MM.1S (cell line): Measurements from ENCODE around the gene EBI3.

Experiments used
- DNase-seq: peaks from one replicate; pipeline ENCODE4 v3.0.0-alpha.2; 2015
- H2AFZ ChIP-seq: fragments of 300-600 bp; sonication (generic); 2 replicates; pipeline ENCODE4 v1.6.0; 2016; ENCODE audit warnings: antibody characterized with exemption, low read length
- H3F3A ChIP-seq: fragments of 300-600 bp; sonication (generic); 2 replicates; pipeline ENCODE4 v1.6.1; 2016; ENCODE audit warnings: mild to moderate bottlenecking, antibody characterized with exemption, low read length, moderate library complexity, mixed read lengths; ENCODE audit not compliant: insufficient read depth
- H3K27ac ChIP-seq: fragments of 300-600 bp; sonication (generic); 2 replicates; pipeline ENCODE4 v1.5.1; 2016; ENCODE audit warnings: mild to moderate bottlenecking, low read length
- H3K27me3 ChIP-seq: fragments of 300-600 bp; sonication (generic); replicated peaks from 2 replicates; pipeline ENCODE4 v1.6.0; 2016; ENCODE audit warnings: low read length; ENCODE audit not compliant: insufficient read depth
- H3K36me3 ChIP-seq: fragments of 300-600 bp; sonication (generic); replicated peaks from 2 replicates; pipeline ENCODE4 v1.6.1; 2016; ENCODE audit warnings: mild to moderate bottlenecking, low read length, mixed read lengths; ENCODE audit not compliant: insufficient read depth
- H3K4me1 ChIP-seq: fragments of 300-600 bp; sonication (generic); 2 replicates; pipeline ENCODE4 v1.6.1; 2016; ENCODE audit warnings: low read length, mixed read lengths
- H3K4me2 ChIP-seq: fragments of 300-600 bp; sonication (generic); 2 replicates; pipeline ENCODE4 v1.6.0; 2016; ENCODE audit warnings: low read depth, low read length
- H3K4me3 ChIP-seq: fragments of 300-600 bp; sonication (generic); 2 replicates; pipeline ENCODE4 v1.5.1; 2016; ENCODE audit warnings: low read length, mixed read lengths
- H3K79me2 ChIP-seq: fragments of 300-600 bp; sonication (generic); 2 replicates; pipeline ENCODE4 v1.6.1; 2016; ENCODE audit warnings: mixed run types, low read length, mixed read lengths
- H3K9ac ChIP-seq: fragments of 300-600 bp; sonication (generic); 2 replicates; pipeline ENCODE4 v1.6.1; 2016; ENCODE audit warnings: low read length, mixed read lengths
- H3K9me2 ChIP-seq: fragments of 300-600 bp; sonication (generic); replicated peaks from 2 replicates; pipeline ENCODE4 v1.6.1; 2016; ENCODE audit warnings: mild to moderate bottlenecking, low read length, mixed read lengths; ENCODE audit not compliant: insufficient read depth
- H3K9me3 ChIP-seq: fragments of 300-600 bp; sonication (generic); replicated peaks from 2 replicates; pipeline ENCODE4 v1.6.1; 2016; ENCODE audit warnings: mild to moderate bottlenecking, low read length, mixed read lengths; ENCODE audit not compliant: insufficient read depth
- H4K20me1 ChIP-seq: fragments of 300-600 bp; sonication (generic); 2 replicates; pipeline ENCODE4 v1.6.1; 2016; ENCODE audit warnings: mild to moderate bottlenecking, low read length, moderate library complexity, mixed read lengths; ENCODE audit not compliant: insufficient read depth
- EZH2 ChIP-seq: fragments of 300-600 bp; sonication (generic); optimal IDR thresholded peaks from 2 replicates; pipeline ENCODE3; 2017; ENCODE audit warnings: low read depth, mild to moderate bottlenecking, antibody characterized with exemption, low read length, mixed read lengths
- EZH2phosphoT487 ChIP-seq: fragments of 300-600 bp; sonication (generic); IDR thresholded peaks from 2 replicates; pipeline ENCODE4 v1.6.1; 2018; ENCODE audit warnings: antibody characterized with exemption, low read length
- TF ChIP-seq, protein P1 (sequence below): fragments of 300-600 bp; sonication (generic); IDR thresholded peaks from 2 replicates; pipeline ENCODE4 v1.5.1; 2016; ENCODE audit warnings: antibody characterized with exemption, low read length, mixed read lengths

EBI3 gene

DNA sequence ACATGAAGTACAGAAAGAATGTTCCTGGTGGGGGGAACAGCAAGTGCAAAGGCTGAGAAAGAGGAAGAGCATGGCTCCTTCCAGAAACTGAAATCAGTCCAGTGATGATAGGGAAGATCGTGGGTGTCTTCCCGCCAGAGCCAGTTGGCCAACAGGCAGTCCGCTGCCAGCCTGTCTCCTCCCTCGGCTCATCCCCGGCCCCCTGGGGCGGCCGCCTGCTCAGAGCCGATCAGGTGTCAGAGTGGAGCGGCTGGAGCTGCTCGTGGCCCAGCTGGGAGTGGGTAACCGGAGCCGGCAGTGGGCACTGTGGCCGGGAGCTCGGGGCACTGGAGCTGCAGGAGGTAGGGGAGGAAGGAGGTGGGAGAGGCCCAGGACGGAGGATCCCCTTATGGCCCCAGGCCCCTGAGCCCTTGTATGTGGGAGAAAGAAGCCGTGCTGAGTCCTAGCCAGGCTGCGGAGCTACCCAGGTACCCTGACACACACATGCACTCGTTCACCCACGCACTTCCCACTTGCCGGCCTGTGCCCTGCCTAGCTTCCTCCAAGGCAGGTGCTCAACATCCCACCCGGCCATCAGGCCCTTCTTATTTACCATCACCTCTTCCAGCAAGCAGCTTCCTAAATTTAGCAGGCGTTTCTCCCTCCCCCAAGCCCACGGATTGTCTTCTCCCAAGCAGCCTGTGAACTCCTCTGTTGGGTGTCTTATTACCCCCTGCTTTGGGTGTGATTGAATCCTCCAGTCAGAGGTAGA, 45.2 kb upstream of the EBI3 start:
- H3K9ac ChIP-seq, result no peak overlapping the region
- no peak overlapping the region for H3K4me3 ChIP-seq
- H2AFZ ChIP-seq, result no peak overlapping the region
- TF ChIP-seq EZH2, result no peak
- H3K36me3 ChIP-seq, result no peaks in the 10 kb centered on the region
- H3K79me2 ChIP-seq, result peaks cover 20% of the 10 kb centered on the region
- no peak for DNase-seq
- H4K20me1 ChIP-seq, result no peaks in the 10 kb centered on the region
- H3K9me2 ChIP-seq, result no peaks in the 10 kb centered on the region
- H3K9me3 ChIP-seq, result no peaks in the 10 kb centered on the region
- H3F3A ChIP-seq, result no peaks in the 10 kb centered on the region
- H3K4me1 ChIP-seq, result peaks cover 14% of the 10 kb centered on the region
- no peak overlapping the region for H3K4me2 ChIP-seq
- no peak overlapping the region for H3K27ac ChIP-seq
- peaks cover 26% of the 10 kb centered on the region for H3K27me3 ChIP-seq

DNA sequence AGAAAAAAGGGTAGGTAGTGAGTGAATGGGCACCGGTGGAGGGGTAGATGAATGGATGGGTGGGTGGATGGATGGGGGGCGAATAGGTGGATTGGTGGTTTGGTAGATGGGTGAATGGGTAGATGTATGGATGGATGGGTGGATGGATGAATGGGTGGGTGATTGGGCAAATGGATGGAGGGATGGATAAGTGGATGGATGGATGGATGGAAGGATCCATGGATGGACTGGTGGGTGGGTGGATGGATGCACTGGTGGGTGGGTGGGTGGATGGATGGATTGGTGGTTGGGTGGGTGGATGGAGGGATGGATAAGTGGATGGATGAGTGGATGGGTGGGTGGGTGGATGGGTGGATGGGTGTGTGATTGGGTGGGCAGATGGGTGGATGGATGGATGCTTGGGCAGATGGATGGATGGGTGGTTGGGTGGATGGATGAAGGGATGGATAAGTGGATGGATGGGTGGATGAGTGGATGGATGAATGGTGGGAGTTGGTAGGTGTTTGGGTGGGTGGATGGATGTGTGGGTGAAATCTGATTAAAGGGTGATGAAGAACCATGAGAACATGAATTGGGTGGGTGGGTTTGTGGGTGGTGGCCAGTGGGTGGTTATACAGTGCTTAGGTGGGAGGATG, 44.5 kb upstream of the EBI3 start:
- Histone ChIP-seq H3K4me1 (peaks cover 14% of the 10 kb centered on the region), H3K27ac (no peak overlapping the region), H3K4me3 (no peak overlapping the region), H3K27me3 (peaks cover 33% of the 10 kb centered on the region), H3K4me2 (no peak overlapping the region), H3K9me2 (no peaks in the 10 kb centered on the region), H3K36me3 (no peaks in the 10 kb centered on the region), H3K9me3 (no peaks in the 10 kb centered on the region), H3K9ac (no peak overlapping the region), H2AFZ (no peak overlapping the region), H3F3A (no peaks in the 10 kb centered on the region), H4K20me1 (no peaks in the 10 kb centered on the region), H3K79me2 (peaks cover 20% of the 10 kb centered on the region)
- TF ChIP-seq, protein P1, sequence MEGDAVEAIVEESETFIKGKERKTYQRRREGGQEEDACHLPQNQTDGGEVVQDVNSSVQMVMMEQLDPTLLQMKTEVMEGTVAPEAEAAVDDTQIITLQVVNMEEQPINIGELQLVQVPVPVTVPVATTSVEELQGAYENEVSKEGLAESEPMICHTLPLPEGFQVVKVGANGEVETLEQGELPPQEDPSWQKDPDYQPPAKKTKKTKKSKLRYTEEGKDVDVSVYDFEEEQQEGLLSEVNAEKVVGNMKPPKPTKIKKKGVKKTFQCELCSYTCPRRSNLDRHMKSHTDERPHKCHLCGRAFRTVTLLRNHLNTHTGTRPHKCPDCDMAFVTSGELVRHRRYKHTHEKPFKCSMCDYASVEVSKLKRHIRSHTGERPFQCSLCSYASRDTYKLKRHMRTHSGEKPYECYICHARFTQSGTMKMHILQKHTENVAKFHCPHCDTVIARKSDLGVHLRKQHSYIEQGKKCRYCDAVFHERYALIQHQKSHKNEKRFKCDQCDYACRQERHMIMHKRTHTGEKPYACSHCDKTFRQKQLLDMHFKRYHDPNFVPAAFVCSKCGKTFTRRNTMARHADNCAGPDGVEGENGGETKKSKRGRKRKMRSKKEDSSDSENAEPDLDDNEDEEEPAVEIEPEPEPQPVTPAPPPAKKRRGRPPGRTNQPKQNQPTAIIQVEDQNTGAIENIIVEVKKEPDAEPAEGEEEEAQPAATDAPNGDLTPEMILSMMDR, result no peak
- TF ChIP-seq EZH2 (no peak), EZH2phosphoT487 (no peak)
- no peak for DNase-seq

DNA sequence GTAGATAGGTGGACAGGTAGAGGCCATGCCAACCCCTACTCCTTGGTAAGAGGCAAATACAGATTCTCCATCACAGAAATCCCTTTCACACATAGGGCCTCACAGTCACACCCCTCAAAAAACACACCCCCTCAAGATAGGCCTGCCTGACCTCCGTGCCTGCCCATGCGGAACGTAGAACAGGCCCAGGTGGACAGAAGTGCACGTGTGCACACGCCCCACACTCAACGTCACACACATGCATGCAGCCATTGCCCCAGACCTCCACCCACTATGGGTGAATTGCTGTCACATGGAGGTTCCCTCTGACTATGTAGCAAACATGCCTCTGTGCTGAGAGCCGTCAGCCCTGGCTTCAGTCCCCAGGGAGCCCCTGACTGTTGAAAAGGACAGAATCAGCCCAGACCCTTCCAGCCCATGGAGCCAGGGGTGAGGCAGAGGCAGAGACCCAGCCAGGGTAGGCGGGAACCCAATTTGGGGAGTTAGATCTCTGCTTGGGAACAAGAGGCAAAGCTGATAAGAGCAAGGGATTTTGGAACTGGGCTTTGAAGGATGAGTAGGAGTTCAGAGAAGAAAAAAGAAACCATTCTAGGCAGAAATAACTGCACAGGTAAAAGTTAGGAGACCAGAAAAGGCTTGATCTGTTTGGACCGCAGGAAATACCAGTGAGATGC, 43.8 kb upstream of the EBI3 start:
- H2AFZ ChIP-seq, result no peak overlapping the region
- H3K36me3 ChIP-seq, result no peaks in the 10 kb centered on the region
- H3F3A ChIP-seq, result no peaks in the 10 kb centered on the region
- no peaks in the 10 kb centered on the region for H3K9me2 ChIP-seq
- H3K9me3 ChIP-seq, result no peaks in the 10 kb centered on the region
- no peaks in the 10 kb centered on the region for H4K20me1 ChIP-seq
- no peak overlapping the region for H3K4me3 ChIP-seq
- H3K4me2 ChIP-seq, result no peak overlapping the region
- H3K79me2 ChIP-seq, result peaks cover 18% of the 10 kb centered on the region
- peaks cover 11% of the 10 kb centered on the region for H3K4me1 ChIP-seq
- peaks cover 39% of the 10 kb centered on the region for H3K27me3 ChIP-seq
- no peak for DNase-seq
- H3K9ac ChIP-seq, result no peak overlapping the region
- TF ChIP-seq, protein P1, result no peak
- TF ChIP-seq EZH2phosphoT487 (no peak), EZH2 (no peak)
- no peak overlapping the region for H3K27ac ChIP-seq
